NOMO-1 (cell line): ENCODE measurements around the gene SAMM50.

Experiments
- DNase-seq, 2 experiments: peaks; one replicate each; lab custom pipeline; 2025; ENCODE audit not compliant: unreplicated experiment in 2 of 2; lab: John Stamatoyannopoulos, UW

Gene SAMM50

DNA sequence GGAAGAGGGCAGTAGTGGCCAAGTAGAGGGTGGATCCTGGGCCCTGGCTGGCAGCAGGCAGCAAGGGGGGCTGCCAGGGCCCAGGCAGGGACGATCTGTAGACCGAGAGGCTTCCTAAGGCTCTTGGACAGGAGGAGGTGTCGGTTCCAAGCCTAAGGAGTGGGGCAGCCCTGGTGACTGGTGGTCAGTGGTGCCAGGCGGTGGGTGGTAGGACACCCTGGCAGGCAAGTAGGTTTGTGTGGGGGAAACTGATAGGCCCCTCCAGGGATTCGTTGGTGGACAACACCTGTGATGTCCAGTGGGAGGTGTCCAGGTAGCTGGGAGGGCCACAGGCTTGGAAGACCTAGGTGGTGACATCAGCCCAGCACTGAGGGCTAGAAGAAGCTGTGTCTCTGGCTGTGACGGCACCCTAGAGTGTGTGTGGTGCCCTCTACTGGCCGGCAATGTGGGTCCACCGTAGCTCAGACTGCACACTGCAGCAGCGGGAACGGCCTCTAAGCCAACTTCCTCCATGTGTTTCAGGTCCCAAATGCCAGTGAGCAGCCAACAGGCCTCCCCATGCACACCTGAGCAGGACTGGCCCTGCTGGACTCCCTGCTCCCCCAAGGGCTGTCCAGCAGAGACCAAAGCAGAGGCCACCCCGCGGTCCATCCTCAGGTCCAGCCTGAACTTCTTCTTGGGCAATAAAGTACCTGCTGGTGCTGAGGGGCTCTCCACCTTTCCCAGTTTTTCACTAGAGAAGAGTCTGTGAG lies 9.4 kb upstream of the SAMM50 start:
- peak; percentile 63 to 67 for DNase-seq

- DNase-seq: peak in 1 of 2 experiments; percentile 3
Observed at GRCh38 chr22:43946384-43946667, 8.9 kb upstream of the SAMM50 start.

DNA sequence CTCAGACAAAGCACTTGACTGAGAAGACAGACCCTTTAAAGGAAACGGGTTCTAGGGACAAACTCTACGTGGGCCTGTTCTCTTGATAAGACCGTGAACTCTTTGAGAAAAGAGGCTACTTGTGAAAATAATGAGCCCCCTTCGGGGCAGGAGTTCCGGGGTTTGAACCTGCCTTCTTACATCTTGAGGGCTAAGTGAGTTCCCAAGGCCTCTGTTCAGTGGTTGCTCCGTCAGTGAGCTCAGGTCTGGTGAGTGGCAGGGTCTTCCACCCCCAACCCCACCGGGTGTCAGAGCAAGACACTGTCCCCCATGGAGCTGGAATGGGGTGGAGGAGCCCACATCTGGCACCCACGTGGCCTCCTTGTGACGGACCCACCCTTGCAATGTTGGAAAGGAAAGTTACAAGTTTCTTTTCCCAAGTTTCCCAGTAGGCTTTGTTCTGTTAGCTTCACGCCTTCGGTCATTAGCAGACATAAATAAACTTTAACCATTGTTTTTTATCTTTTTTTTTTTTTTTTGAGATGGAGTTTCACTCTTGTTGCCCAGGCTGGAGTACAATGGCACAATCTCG lies 6.3 kb upstream of the SAMM50 start:
- DNase-seq: no peak

DNA sequence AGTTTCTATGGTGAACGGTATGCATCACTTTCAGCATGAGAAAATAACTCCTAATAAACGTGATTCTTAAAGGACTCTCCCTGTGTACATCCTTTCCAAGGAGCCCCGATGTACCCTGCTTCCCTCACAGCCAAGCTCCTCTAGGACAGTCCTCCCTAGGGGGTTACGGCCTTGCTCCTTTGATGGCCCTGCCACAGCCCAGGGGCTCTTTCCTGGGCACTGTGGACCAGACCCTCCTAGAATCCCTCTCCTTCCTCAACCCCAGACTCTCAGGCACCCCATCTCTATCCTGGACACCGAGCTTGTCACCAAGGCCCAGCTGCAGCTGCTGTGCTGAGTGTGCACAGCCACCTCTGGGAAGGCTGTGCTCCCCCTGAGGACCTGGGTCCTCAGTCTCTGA lies 3.9 kb upstream of the SAMM50 start:
- no peak for DNase-seq

GRCh38 chr22:43951966-43952365 lies 3.3 kb upstream of the SAMM50 start:
- DNase-seq: no peak

DNA sequence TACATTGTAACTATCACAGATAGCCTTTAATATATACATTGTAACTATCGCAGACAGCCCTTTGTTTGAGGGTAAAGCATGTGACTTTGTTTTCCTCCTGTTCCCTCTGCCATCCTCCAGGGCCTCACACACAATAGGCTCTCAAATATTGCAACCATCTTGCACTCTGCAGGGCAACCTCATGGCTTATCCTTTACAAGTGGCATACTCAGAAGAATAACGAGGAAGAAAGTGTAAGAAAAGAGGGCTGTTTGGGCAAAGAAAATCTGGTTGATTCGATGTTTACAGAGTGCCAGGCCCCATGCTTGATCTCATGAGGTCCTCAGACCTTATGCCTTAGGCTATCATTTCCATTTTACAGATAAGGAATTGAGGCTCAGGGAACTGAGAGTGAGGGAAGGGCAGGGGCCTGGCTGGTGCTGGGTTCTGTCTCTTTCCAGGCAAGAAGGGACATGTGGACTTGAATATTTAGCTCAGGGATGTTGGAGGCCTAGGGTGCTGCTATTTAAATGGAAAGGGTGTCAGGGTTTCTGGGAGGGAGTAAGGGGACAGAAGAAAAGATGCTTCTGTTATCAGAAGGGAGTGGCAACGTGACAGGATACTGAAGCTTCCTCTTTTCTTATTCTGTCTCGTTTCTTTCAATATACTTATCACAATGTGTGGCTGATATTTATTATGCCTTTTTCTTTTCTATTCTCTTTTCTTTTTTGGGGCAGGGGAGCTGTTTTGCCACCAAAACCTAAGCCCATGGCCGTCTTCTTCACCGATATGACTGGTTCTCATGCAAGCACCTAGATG lies 1.1 kb upstream of the SAMM50 start:
- DNase-seq: peak; percentile 8 to 56

DNA sequence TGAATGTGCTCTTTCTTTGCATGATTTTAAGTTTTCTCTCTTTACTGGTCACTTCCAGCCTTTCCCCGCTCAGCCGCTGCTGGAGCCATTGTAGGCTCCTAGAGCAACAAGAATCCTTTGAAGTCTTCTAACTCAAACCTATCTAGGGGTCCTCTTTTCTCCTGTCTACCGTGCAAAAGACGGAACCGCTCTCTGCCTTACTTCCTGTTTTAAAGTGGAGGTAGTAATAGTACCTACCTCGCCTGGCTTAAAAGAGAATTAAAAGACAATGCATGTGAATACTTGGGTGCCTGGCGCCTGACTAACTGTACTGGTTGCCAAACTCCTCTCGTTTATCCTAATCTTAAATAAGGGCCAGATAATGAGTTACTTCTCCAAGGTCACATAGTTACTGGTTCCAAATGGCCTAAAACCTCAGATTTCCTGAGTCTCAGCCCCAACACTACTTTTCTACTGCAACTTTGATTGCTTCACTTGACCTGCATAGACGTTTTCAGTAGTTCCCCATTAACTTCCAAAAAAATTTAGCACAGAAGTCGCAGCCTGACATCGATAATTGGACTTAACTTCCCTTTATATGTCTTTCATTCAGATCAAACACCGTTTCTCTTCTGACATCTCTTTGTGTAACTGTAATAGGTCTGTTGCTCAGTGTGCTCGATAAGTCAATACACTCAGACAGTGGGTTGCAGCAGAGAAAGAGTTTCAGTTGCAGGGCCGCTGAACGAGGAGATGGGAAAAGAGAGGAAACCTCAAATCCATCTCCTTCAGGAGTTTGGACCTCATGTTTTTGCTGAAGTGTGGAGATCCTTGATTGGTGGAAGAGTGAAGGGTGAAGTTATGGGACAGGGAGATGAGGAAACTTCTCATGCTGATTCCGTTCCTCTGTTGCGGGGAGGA lies 891 bp downstream of the SAMM50 start:
- DNase-seq: peak; percentile 56 to 86

DNA sequence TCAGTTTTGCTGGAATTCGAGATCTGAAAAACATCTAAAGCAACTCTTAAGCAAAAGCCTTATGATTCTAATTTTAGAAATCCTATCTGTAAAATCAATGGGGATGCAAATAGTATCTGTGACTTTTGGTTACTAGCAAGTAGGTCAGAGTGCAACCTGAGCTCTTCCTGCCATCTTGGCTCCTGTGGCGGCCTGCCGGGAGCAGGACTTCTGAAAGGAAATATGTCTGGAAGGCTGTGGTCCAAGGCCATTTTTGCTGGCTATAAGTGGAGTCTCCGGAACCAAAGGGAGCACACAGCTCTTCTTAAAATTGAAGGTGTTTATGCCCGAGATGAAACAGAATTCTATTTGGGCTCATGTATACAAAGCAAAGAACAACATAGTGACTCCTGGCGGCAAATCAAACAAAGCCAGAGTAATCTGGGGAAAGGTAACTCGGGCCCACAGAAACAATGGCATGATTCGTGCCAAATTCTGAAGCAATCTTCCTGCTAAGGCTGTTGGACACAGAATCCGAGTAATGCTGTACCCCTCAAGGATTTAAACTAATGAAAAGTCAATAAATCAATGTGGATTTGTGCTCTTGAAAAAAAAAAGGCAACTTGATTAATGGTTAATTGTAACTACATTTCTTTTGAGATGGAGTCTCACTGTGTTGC lies 1.7 kb downstream of the SAMM50 start:
- no peak for DNase-seq

DNA sequence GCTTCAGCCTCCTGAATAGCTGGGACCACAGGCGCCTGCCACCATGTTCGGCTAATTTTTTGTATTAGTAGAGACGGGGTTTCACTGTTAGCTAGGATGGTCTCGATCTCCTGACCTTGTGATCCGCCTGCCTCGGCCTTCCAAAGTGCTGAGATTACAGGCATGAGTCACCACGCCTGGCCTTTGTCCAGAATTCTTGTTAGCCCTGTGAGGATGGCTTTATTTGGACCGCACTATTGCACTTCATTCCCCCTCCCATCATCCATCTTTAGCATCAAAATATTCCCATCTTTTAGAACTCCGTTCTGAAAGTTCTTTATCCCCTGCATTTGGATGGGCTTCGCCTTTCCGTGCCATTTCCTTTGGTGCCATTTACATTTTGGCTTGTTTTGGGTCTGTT lies 2.6 kb downstream of the SAMM50 start:
- DNase-seq: no peak

- DNase-seq: no peak
Observed at GRCh38 chr22:43964314-43964857, 9.1 kb downstream of the SAMM50 start.

DNA sequence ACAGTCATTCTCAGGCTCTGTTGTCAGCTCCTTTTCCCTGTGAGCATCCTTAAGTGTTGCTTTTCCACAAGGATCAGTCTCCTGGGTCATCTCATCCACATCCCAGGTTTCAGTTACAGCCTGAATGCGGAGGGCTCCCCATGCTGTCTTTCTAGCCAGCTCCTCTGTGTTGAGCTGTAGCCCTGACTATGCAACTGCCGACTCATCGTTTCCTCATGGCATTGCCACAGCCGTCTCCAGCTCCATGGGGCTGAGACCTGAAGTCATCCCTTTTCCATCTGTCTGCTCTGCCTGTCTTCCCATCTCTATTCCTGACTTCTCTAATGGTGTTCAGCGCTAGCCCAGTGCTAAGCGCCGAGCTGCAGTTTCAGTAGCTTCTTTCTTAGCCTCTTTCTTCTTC lies 11.8 kb downstream of the SAMM50 start:
- DNase-seq: no peak

DNA sequence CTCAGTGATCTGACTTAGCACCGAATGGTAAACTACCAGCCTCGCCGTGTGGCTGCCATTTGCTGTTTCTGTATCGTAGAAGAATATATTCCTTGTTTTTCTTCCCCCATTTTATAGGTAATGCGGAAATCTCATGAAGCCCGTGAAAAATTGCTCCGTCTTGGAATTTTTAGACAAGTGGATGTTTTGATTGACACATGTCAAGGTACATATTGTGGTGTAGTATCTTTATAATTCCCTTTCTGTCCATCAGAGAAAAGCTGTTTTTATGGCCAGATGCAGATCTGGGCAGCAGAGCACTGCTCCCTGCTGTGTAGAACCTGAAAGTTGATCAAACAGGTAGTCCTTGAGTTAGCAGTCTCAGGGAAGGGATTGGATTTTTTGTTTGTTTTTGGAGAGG lies 13.4 kb downstream of the SAMM50 start:
- no peak for DNase-seq

DNA sequence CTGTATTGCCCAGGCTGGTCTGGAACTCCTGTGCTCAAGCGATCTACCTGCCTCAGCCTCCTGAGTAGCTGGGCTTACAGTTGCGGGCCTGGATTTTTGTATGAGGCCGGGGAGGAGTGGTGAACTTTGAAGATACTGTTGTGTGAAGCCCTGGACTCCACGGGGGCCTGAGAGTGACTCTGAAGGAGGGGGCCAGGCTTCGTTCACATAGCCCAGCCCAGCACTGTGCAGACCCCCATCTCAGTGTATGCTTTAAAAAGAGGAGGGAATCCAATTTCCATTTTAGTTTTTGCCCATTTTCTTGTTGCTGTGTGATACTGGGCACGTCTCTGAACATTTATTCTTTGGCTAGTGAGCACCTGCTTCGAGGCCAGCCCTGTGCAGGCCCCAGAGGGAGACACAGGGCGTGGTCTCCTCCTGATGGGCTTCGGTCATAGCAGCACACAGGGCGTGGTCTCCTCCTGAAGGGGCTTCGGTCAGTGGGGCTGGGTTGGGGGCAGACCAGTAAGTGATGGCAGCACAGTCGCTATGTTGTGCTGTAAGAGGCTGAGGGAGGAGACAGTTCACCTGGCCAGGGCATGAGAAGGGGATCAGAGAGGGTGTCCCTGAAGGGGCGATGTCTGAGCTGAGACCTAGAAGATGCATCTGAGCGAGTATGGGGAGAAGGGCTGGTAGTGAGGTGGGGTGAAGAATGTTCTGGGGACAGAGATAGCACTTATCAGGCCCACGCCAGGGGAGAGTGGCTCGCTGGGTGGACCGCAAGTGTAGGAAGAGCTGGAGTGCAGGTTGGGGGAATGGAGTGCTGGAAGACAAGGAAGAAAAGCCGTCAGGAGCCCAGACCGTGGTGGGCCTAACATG lies 14.0 kb downstream of the SAMM50 start:
- no peak for DNase-seq

DNA sequence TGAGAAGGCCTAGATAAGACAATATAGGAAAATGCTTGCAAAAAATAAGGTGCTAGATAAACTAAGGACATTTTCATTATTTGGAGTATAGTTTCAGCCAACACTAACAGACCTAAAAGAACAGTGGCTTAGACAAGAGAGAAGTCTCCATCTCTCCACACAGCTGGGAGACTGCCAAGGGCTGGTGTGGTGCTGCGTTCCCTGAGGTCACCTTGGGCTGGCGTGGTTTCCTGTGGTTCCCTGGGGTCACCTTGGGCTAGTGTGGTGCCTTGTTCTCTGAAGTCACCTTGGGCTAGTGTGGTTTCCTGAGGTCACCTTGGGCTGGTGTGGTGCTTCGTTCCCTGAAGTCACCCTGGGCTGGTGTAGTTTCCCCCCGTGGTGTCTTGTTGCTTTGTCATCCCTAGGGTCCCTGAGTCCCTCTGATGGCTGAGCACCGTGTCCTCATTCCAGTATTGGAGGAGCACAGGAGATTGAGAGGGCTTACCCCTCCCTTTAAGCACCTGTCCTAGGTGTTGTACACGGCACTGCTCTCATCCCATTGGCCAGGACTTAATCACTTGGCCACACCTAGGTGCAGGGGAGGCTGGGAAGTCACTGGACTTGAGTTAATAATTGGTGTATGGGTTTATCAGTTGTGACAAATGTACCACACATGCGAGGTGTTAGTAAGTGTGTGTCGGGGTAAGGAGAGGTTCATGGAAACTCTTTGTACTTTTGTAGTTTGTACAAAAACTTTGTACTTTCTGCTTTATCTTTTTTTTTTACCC lies 14.9 kb downstream of the SAMM50 start:
- no peak for DNase-seq

GRCh38 chr22:43971112-43971511 lies 15.9 kb downstream of the SAMM50 start:
- no peak for DNase-seq

DNA sequence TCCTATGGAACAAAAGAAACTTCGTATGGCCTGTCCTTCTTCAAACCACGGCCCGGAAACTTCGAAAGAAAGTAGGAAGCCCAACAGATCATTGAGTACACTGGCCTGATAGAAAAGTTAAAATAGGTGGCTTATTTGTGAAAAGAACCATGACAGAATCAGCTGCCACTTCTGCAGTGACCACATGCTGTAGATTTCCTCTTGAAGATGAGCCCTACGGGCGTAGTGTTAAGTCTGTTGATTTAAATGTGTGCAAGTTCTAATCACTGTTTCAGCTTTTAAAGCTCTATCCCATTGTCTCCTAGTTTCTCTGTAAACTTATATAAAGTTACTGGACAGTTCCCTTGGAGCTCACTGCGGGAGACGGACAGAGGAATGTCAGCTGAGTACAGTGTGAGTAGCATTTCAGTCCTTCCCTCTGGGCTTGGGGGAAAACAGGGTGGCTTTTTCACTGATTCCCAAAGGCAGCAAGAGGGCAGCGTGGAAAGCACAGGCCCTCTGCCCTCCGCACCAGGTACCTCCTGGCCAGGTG lies 17.8 kb downstream of the SAMM50 start:
- no peak for DNase-seq

DNA sequence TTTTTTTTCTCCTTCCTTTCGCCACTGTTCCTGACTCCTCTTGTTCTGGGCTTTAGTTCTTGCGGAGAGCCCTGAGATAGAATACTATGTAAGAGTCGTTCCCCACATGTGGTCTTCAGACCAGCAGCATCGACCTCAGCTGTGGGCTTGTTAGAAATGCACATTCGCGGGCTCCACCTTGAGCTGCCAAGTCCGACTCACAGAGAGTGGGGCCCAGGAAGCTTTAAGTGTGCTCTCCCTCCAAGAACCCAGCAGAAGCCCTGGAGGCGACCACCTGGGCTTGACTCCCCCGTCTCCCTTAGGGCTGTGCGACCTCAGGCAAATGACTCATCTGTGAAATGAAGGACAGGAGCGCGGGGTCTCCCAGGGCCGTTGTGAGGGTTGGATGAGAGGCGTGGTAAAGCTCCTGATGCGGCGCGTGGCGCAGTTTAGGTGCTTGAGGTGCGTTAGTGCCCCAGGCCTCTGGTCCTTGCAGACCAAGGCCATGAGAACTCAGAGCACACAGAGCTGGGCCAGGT lies 18.8 kb downstream of the SAMM50 start:
- DNase-seq: no peak

DNA sequence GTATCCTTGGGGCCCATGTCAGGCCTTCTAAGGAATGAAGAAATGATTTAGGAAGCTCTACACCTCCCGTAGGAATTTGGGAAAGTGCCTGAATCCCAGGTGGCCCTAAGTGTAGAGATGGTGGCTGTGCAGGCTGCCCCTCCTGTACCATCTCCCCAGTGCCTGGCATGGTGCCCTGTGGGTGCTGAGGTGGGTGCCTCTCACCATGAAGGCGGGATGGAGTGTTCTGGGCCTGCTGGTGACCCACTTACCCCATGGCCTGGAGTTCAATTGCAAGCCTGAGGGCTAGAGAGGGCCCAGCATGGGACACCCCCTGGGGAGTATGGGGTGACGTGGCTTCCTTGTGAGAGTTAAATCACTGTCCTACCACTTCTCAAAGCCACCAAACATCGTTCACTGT lies 19.8 kb downstream of the SAMM50 start:
- DNase-seq: no peak
